ENCODE results near the gene HOXD13.

GRCh38 chr2:176117823-176118371, 25.4 kb downstream of the HOXD13 start:
- TF ChIP-seq CTCF (conservative IDR thresholded peaks at IDR 0.05) (no peak), ZFX (IDR thresholded peaks at IDR 0.05) (no peak)
